Measurements from ENCODE around the gene ISCU.

GRCh38 chr12:108618079-108618952 lies 55.9 kb downstream of the ISCU start:
- TF ChIP-seq EZH2 (IDR thresholded peaks at IDR 0.05) (no peak), FOXP2 (optimal IDR thresholded peaks at IDR 0.05; ENCODE audit: control extremely low read depth, extremely low read length, insufficient read depth) (no peak)

Measured in SK-N-MC (cell line).